SK-N-SH treated with all-trans-retinoic acid at 6 μM for 48 hours (cell line): ENCODE data around the gene PIWIL1.

Experiments
- CSDC2 ChIP-seq: fragments of 250-450 bp; sonication (Bioruptor Pico); IDR thresholded peaks from 2 replicates; pipeline ENCODE4 v1.5.0; 2020; ENCODE audit warnings: mild to moderate bottlenecking, moderate library complexity
- TCF4 ChIP-seq: fragments of 250-450 bp; sonication (Bioruptor Pico); IDR thresholded peaks from 2 replicates; pipeline ENCODE4 v1.8.0; 2021; ENCODE audit warnings: mild to moderate bottlenecking, moderate library complexity, borderline replicate concordance
- TOX ChIP-seq: fragments of 250-450 bp; sonication (Bioruptor Pico); IDR thresholded peaks from 2 replicates; pipeline ENCODE4 v1.8.0; 2021; ENCODE audit warnings: mild to moderate bottlenecking, moderate library complexity, borderline replicate concordance
- TSHZ2 ChIP-seq: fragments of 250-450 bp; sonication (Bioruptor Pico); IDR thresholded peaks from 2 replicates; pipeline ENCODE4 v1.5.0; 2020; ENCODE audit warnings: mild to moderate bottlenecking, moderate library complexity
- ZFP3 ChIP-seq: fragments of 250-450 bp; sonication (Bioruptor Pico); IDR thresholded peaks from 2 replicates; pipeline ENCODE4 v1.5.0; 2020; ENCODE audit warnings: mild to moderate bottlenecking, moderate library complexity
- ZFP30 ChIP-seq: fragments of 450-650 bp; formaldehyde crosslinking; IDR thresholded peaks from 2 replicates; pipeline ENCODE4 v1.5.0; 2022; ENCODE audit warnings: mild to moderate bottlenecking, moderate library complexity
- TF ChIP-seq, protein P1 (sequence below): fragments of 250-450 bp; sonication (Bioruptor Pico); IDR thresholded peaks from 2 replicates; pipeline ENCODE4 v1.8.0; 2021; ENCODE audit warnings: low read depth, mild to moderate bottlenecking, moderate library complexity, borderline replicate concordance
- TF ChIP-seq, protein P2 (sequence below): fragments of 250-450 bp; sonication (Bioruptor Pico); IDR thresholded peaks from 2 replicates; pipeline ENCODE4 v1.8.0; 2020; ENCODE audit warnings: mild to moderate bottlenecking, moderate library complexity, borderline replicate concordance

DNA sequence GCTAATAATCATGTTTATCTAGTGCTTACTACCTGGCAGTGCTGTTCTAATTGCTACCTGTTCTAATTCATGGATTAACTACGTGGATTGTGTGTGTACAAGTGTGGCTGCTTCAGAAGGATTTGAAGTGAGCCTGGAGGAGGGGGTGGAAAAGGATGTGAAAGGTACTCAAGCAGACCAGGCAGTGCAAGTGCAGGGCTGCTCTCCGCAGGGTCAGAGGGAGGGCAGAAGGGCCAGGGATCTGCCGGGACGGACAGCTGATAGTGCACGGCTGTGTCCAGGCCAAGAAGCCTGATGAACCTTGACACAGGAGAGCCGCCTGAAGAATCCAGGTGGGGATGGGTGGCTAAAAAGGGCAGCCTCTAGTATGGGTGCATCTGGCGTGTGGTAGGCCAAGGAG, 28.5 kb downstream of the PIWIL1 start:
- TF ChIP-seq ZFP30 (CRISPR knock-in tag) (no peak), CSDC2 (no peak), ZFP3 (CRISPR knock-in tag) (no peak), TCF4 (no peak), TSHZ2 (CRISPR knock-in tag) (no peak), TOX (CRISPR knock-in tag) (no peak)
- TF ChIP-seq, protein P1, sequence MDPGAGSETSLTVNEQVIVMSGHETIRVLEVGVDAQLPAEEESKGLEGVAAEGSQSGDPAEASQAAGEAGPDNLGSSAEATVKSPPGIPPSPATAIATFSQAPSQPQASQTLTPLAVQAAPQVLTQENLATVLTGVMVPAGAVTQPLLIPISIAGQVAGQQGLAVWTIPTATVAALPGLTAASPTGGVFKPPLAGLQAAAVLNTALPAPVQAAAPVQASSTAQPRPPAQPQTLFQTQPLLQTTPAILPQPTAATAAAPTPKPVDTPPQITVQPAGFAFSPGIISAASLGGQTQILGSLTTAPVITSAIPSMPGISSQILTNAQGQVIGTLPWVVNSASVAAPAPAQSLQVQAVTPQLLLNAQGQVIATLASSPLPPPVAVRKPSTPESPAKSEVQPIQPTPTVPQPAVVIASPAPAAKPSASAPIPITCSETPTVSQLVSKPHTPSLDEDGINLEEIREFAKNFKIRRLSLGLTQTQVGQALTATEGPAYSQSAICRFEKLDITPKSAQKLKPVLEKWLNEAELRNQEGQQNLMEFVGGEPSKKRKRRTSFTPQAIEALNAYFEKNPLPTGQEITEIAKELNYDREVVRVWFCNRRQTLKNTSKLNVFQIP (CRISPR knock-in tag): no peak
- TF ChIP-seq, protein P2, sequence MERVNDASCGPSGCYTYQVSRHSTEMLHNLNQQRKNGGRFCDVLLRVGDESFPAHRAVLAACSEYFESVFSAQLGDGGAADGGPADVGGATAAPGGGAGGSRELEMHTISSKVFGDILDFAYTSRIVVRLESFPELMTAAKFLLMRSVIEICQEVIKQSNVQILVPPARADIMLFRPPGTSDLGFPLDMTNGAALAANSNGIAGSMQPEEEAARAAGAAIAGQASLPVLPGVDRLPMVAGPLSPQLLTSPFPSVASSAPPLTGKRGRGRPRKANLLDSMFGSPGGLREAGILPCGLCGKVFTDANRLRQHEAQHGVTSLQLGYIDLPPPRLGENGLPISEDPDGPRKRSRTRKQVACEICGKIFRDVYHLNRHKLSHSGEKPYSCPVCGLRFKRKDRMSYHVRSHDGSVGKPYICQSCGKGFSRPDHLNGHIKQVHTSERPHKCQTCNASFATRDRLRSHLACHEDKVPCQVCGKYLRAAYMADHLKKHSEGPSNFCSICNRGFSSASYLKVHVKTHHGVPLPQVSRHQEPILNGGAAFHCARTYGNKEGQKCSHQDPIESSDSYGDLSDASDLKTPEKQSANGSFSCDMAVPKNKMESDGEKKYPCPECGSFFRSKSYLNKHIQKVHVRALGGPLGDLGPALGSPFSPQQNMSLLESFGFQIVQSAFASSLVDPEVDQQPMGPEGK (CRISPR knock-in tag): no peak
